ENCODE measurements around the gene TMEM253.

TMEM253 gene

GRCh38 chr14:21121122-21121521 is 20.3 kb downstream of the TMEM253 start:
- DNase-seq (ENCODE audit: low spot score), result no peak

DNA sequence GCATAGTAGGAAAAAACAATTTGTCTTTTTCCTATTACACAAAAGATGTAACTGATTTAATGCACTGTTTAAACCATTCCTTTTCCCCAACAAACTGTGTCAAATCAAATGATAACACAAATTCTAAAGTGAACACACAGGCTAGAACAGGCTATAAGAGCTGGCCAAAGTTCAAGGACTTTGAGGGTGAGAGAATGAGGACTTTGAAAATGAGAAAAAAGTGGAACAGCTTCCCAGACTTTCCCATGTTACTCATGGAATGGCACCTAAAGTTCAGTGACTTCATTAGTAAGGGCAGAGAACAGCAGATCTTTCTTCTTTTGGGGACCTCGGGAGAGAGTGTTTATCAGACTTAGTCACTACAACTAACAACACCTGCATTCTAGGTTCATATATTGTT is 22.6 kb downstream of the TMEM253 start:
- TF ChIP-seq CTCF (IDR thresholded peaks at IDR 0.05; ENCODE audit: borderline replicate concordance, control extremely low read depth, extremely low read depth, insufficient read depth, missing control alignments), result no peak
- in situ Hi-C loops (cut with MboI; ENCODE audit: low sequenced_read_pairs, unreplicated experiment), result no loop called here
- DNase-seq (ENCODE audit: low spot score), result no peak

More at GRCh38 chr14:21121122-21121521, 20.3 kb downstream of the TMEM253 start:
- in situ Hi-C loops (cut with MboI; ENCODE audit: low sequenced_read_pairs, unreplicated experiment), result no loop called here
- no peak for TF ChIP-seq CTCF (IDR thresholded peaks at IDR 0.05; ENCODE audit: borderline replicate concordance, control extremely low read depth, extremely low read depth, insufficient read depth, missing control alignments)

GRCh38 chr14:21133901-21134300 is 33.0 kb downstream of the TMEM253 start:
- in situ Hi-C loops (cut with MboI; ENCODE audit: low sequenced_read_pairs, unreplicated experiment), result no loop called here
- no peak for TF ChIP-seq CTCF (IDR thresholded peaks at IDR 0.05; ENCODE audit: borderline replicate concordance, control extremely low read depth, extremely low read depth, insufficient read depth, missing control alignments)
- DNase-seq (ENCODE audit: low spot score), result no peak

- peak; percentile 42 for TF ChIP-seq CTCF (IDR thresholded peaks at IDR 0.05; ENCODE audit: borderline replicate concordance, control extremely low read depth, extremely low read depth, insufficient read depth, missing control alignments)
- peak; percentile 60 for DNase-seq (ENCODE audit: low spot score)
- in situ Hi-C loops (cut with MboI; ENCODE audit: low sequenced_read_pairs, unreplicated experiment), result no loop called here
Observed at GRCh38 chr14:21136024-21136423, 35.2 kb downstream of the TMEM253 start.

DNA sequence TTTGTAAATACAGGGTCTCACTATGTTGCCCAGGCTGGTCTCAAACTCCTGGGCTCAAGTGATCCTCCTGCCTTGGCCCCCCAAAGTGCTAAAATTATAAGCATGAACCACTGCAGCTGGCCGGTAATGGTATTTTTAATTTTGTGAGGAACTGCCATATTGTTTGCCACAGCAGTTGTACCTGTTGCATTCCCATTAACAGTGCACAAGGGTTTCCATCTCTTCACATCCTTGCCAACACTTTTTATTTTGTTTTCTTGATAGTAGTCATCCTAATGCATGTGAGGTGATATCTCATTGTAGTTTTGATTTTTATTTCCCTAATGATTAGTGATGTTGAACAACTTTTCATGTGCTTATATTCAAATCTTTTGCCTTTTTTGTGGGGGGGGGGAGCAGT is 41.5 kb downstream of the TMEM253 start:
- no peak for TF ChIP-seq CTCF (IDR thresholded peaks at IDR 0.05; ENCODE audit: borderline replicate concordance, control extremely low read depth, extremely low read depth, insufficient read depth, missing control alignments)
- in situ Hi-C loops (cut with MboI; ENCODE audit: low sequenced_read_pairs, unreplicated experiment), result no loop called here
- DNase-seq (ENCODE audit: low spot score), result no peak

DNA sequence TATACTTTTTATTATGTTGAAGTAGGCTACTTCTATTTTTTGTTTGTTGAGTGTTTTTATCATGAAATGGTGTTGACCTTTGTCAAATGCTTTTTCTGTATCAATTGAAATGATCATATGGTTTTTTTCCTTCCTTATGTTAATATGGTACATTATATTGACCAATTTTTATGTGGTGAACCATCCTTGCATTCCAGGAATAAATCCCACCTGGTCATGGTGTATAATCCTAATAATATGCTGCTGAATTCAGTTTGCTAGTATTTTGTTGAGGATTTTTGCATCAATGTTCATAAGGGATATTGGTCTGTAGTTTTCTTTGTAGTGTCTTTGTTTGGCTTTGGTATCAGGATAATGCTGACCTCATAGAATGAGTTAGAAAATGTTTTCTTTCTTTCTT is 44.6 kb downstream of the TMEM253 start:
- TF ChIP-seq CTCF (IDR thresholded peaks at IDR 0.05; ENCODE audit: borderline replicate concordance, control extremely low read depth, extremely low read depth, insufficient read depth, missing control alignments), result no peak
- in situ Hi-C loops (cut with MboI; ENCODE audit: low sequenced_read_pairs, unreplicated experiment), result no loop called here
- DNase-seq (ENCODE audit: low spot score), result no peak
